ENCODE results near the gene XRCC1.
A peak's percentile ranks its signal among the peaks of the same experiment; 100 is the strongest.

Gene XRCC1

DNA sequence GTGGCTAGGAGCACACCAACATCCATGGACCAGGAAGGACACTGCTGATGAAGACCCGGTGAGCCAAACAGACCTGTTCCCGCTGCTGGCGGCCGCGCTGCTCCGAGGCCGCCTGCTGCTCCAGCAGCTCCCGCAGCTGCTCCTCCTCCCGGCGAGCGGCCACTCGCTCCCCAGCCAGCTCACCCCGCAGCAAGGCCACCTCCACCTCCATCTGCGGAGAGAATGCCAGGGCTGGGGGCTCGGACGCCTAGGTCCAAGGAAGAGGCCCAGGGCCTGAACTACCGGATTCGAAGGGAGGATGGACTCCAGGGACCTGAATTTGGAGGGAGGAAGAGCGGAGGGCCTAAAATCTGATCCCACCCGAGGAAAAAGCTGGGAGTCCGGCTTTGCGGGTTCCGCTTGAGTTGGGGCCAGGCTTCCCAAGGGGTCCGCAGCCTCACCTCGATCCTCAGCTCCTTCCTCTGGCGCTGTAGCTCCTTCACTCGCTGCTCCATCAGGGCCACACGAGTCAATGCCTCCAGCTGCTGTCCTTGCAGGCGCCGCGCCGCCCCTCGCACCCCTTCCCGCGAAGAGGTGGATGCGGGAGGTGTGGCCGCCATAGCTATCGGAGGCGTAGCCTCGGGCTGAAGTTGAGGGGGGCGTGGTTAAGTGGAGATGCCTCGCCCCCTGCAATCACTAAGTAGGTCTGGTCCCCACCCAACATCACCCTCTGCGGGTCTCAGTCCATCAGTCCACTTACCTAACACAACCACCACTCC, 73.5 kb downstream of the XRCC1 start:
- H3K36me3 Mint-ChIP-seq (ENCODE audit: low read depth) = peaks cover 94% of the 10 kb centered on the region
- no peak overlapping the region for H3K27ac Mint-ChIP-seq
- peaks cover 4% of the 10 kb centered on the region for H3K27me3 Mint-ChIP-seq
- H3K4me1 Mint-ChIP-seq (ENCODE audit: low read depth) = peaks cover 52% of the 10 kb centered on the region
- intact Hi-C loops (cut with micrococcal nuclease) = no loop called here
- no peaks in the 10 kb centered on the region for H3K9me3 Mint-ChIP-seq
- no peak overlapping the region for H3K4me3 Mint-ChIP-seq

DNA sequence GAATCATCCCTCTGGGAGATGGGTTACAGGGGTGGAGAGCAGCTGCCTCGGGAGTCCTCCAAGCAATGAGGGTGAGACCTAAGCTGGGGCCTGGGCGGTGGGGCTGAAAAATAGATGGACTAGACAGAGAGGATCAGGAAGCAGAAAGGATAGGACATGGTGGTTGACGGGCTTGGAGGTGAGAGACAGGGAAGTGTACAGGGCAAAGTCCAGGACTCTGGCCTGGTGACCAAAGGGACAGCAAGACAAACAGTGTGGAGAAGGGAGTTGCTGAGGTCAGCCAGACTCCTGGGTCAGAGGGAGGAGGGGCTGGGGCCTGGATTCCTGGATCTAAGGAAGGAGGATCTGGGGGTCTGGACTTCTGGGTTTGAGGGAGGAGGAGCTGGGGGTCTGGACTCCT, 76.3 kb downstream of the XRCC1 start:
- intact Hi-C loops (cut with micrococcal nuclease) = no loop called here
- no peak overlapping the region for H3K4me3 Mint-ChIP-seq
- H3K36me3 Mint-ChIP-seq (ENCODE audit: low read depth) = peaks cover 95% of the 10 kb centered on the region
- no peaks in the 10 kb centered on the region for H3K9me3 Mint-ChIP-seq
- peaks cover 4% of the 10 kb centered on the region for H3K27me3 Mint-ChIP-seq
- peaks cover 46% of the 10 kb centered on the region for H3K4me1 Mint-ChIP-seq (ENCODE audit: low read depth)
- peak overlapping the region; percentile 0 for H3K27ac Mint-ChIP-seq

GRCh38 chr19:43498233-43498842, 77.0 kb downstream of the XRCC1 start:
- Mint-ChIP-seq H3K4me3 (no peak overlapping the region), H3K27me3 (peaks cover 4% of the 10 kb centered on the region), H3K4me1 (ENCODE audit: low read depth) (peaks cover 40% of the 10 kb centered on the region), H3K27ac (peak overlapping the region; percentile 0), H3K9me3 (no peaks in the 10 kb centered on the region), H3K36me3 (ENCODE audit: low read depth) (peaks cover 91% of the 10 kb centered on the region)
- intact Hi-C loops (cut with micrococcal nuclease) = no loop called here

GRCh38 chr19:43496960-43497359, 78.4 kb downstream of the XRCC1 start:
- Mint-ChIP-seq H3K27me3 (no peaks in the 10 kb centered on the region), H3K27ac (no peak overlapping the region), H3K4me1 (ENCODE audit: low read depth) (peaks cover 27% of the 10 kb centered on the region), H3K36me3 (ENCODE audit: low read depth) (peaks cover 87% of the 10 kb centered on the region), H3K9me3 (no peaks in the 10 kb centered on the region), H3K4me3 (no peak overlapping the region)
- intact Hi-C loops (cut with micrococcal nuclease) = no loop called here

GRCh38 chr19:43495082-43495481, 80.2 kb downstream of the XRCC1 start:
- intact Hi-C loops (cut with micrococcal nuclease) = no loop called here
- H3K27ac Mint-ChIP-seq = no peak overlapping the region
- peaks cover 30% of the 10 kb centered on the region for H3K4me1 Mint-ChIP-seq (ENCODE audit: low read depth)
- H3K4me3 Mint-ChIP-seq = no peak overlapping the region
- H3K9me3 Mint-ChIP-seq = no peaks in the 10 kb centered on the region
- peaks cover 81% of the 10 kb centered on the region for H3K36me3 Mint-ChIP-seq (ENCODE audit: low read depth)
- H3K27me3 Mint-ChIP-seq = no peaks in the 10 kb centered on the region

All from dendritic cell treated with granulocyte-macrophage colony-stimulating factor and Interleukin-4, amounts not matched to agents 40 ng/mL and 50 ng/mL, for 4 days (primary cell).